ENCODE measurements around the gene ORM1. TPM values are rescaled to one million over a fixed set of nuclear protein-coding genes. Genes with fewer than 3 reads are reported as not detected.

The ORM1 gene
- total and polyA plus RNA-seq, 2 donors (not counting 1 experiment from before 2014, with no cell fraction given) = not detected

- peak overlapping the region; percentile 3 for H3K27ac ChIP-seq (ENCODE audit: insufficient read depth, low read length)
- TF ChIP-seq EZH2 (IDR thresholded peaks at IDR 0.05; ENCODE audit: low read length, missing control alignments) = no peak
- no peak for TF ChIP-seq CTCF (conservative IDR thresholded peaks at IDR 0.05 in 1 of 2, IDR thresholded peaks at IDR 0.05 in 1 of 2; ENCODE audit: low read depth in 1 of 2, low read length in 2 of 2)
Observed at GRCh38 chr9:114281473-114282103, 41.3 kb upstream of the ORM1 start.

GRCh38 chr9:114282104-114282485 lies 40.8 kb upstream of the ORM1 start:
- Histone ChIP-seq H3K9me3 (ENCODE audit: control insufficient read depth, insufficient read depth, low read depth, low read length) (no peaks in the 10 kb centered on the region), H3K79me2 (ENCODE audit: control insufficient read depth, insufficient read depth, low read length) (no peaks in the 10 kb centered on the region), H3K9ac (ENCODE audit: insufficient read depth, low read length) (no peak overlapping the region), H4K20me1 (ENCODE audit: control insufficient read depth, extremely low read depth, insufficient read depth, low read length) (no peaks in the 10 kb centered on the region), H3K4me1 (ENCODE audit: control insufficient read depth, extremely low read depth, insufficient read depth, low read length) (peaks cover 22% of the 10 kb centered on the region), H3K36me3 (ENCODE audit: control insufficient read depth, insufficient read depth, low read length) (no peaks in the 10 kb centered on the region), H3K4me2 (ENCODE audit: extremely low read depth, insufficient read depth, low read length) (no peak overlapping the region), H3K27ac (ENCODE audit: insufficient read depth, low read length) (no peak overlapping the region), H2AFZ (ENCODE audit: low read length) (no peak overlapping the region), H3K4me3 (replicated peaks in 1 of 4; ENCODE audit: control extremely low read depth in 1 of 4, insufficient read depth in 1 of 4, low read depth in 3 of 4, low read length in 4 of 4) (no peak overlapping the region), H3K27me3 (ENCODE audit: control insufficient read depth, insufficient read depth, low read length) (no peaks in the 10 kb centered on the region)
- no peak for TF ChIP-seq EZH2 (IDR thresholded peaks at IDR 0.05; ENCODE audit: low read length, missing control alignments)
- no peak for TF ChIP-seq CTCF (conservative IDR thresholded peaks at IDR 0.05 in 1 of 2, IDR thresholded peaks at IDR 0.05 in 1 of 2; ENCODE audit: low read depth in 1 of 2, low read length in 2 of 2)
- DNase-seq (ENCODE audit: low read depth in 2 of 2) = no peak

More at GRCh38 chr9:114281473-114282103, 41.3 kb upstream of the ORM1 start:
- peaks cover 27% of the 10 kb centered on the region for H3K4me1 ChIP-seq (ENCODE audit: control insufficient read depth, extremely low read depth, insufficient read depth, low read length)
- no peak overlapping the region for H3K4me3 ChIP-seq (replicated peaks in 1 of 4; ENCODE audit: control extremely low read depth in 1 of 4, insufficient read depth in 1 of 4, low read depth in 3 of 4, low read length in 4 of 4)
- H2AFZ ChIP-seq (ENCODE audit: low read length) = no peak overlapping the region
- no peaks in the 10 kb centered on the region for H3K79me2 ChIP-seq (ENCODE audit: control insufficient read depth, insufficient read depth, low read length)
- no peak overlapping the region for H3K4me2 ChIP-seq (ENCODE audit: extremely low read depth, insufficient read depth, low read length)
- H3K9me3 ChIP-seq (ENCODE audit: control insufficient read depth, insufficient read depth, low read depth, low read length) = no peaks in the 10 kb centered on the region
- peak; percentile 40 to 82 for DNase-seq (ENCODE audit: low read depth in 2 of 2)
- no peaks in the 10 kb centered on the region for H3K36me3 ChIP-seq (ENCODE audit: control insufficient read depth, insufficient read depth, low read length)
- no peaks in the 10 kb centered on the region for H3K27me3 ChIP-seq (ENCODE audit: control insufficient read depth, insufficient read depth, low read length)
- H3K9ac ChIP-seq (ENCODE audit: insufficient read depth, low read length) = no peak overlapping the region
- no peaks in the 10 kb centered on the region for H4K20me1 ChIP-seq (ENCODE audit: control insufficient read depth, extremely low read depth, insufficient read depth, low read length)

- H3K9me3 ChIP-seq (ENCODE audit: control insufficient read depth, insufficient read depth, low read depth, low read length) = no peaks in the 10 kb centered on the region
- no peak overlapping the region for H2AFZ ChIP-seq (ENCODE audit: low read length)
- no peaks in the 10 kb centered on the region for H3K27me3 ChIP-seq (ENCODE audit: control insufficient read depth, insufficient read depth, low read length)
- H4K20me1 ChIP-seq (ENCODE audit: control insufficient read depth, extremely low read depth, insufficient read depth, low read length) = no peaks in the 10 kb centered on the region
- H3K9ac ChIP-seq (ENCODE audit: insufficient read depth, low read length) = no peak overlapping the region
- H3K4me1 ChIP-seq (ENCODE audit: control insufficient read depth, extremely low read depth, insufficient read depth, low read length) = peaks cover 20% of the 10 kb centered on the region
- no peak overlapping the region for H3K4me2 ChIP-seq (ENCODE audit: extremely low read depth, insufficient read depth, low read length)
- no peak overlapping the region for H3K27ac ChIP-seq (ENCODE audit: insufficient read depth, low read length)
- no peak overlapping the region for H3K4me3 ChIP-seq (replicated peaks in 1 of 4; ENCODE audit: control extremely low read depth in 1 of 4, insufficient read depth in 1 of 4, low read depth in 3 of 4, low read length in 4 of 4)
- no peak for DNase-seq (ENCODE audit: low read depth in 2 of 2)
- no peak for TF ChIP-seq EZH2 (IDR thresholded peaks at IDR 0.05; ENCODE audit: low read length, missing control alignments)
- no peak for TF ChIP-seq CTCF (conservative IDR thresholded peaks at IDR 0.05 in 1 of 2, IDR thresholded peaks at IDR 0.05 in 1 of 2; ENCODE audit: low read depth in 1 of 2, low read length in 2 of 2)
- no peaks in the 10 kb centered on the region for H3K79me2 ChIP-seq (ENCODE audit: control insufficient read depth, insufficient read depth, low read length)
- no peaks in the 10 kb centered on the region for H3K36me3 ChIP-seq (ENCODE audit: control insufficient read depth, insufficient read depth, low read length)
Observed at GRCh38 chr9:114282507-114282906, 40.4 kb upstream of the ORM1 start.
